ENCODE data around the gene GJC3. TPM values are rescaled to one million over a fixed set of nuclear protein-coding genes. Genes with fewer than 3 reads are reported as not detected.

Gene GJC3
- total and polyA plus RNA-seq, 2 donors from 2014 or later = 0.73 TPM; not detected in 1

GRCh38 chr7:99881370-99881769, 48.0 kb downstream of the GJC3 start:
- Histone ChIP-seq H3K9ac (ENCODE audit: low read length in 3 of 3) (no peak overlapping the region), H3K9me3 (ENCODE audit: control insufficient read depth in 2 of 3, insufficient read depth in 1 of 3, low read length in 3 of 3) (no peaks in the 10 kb centered on the region), H3K27me3 (ENCODE audit: control insufficient read depth, insufficient read depth, low read length) (no peaks in the 10 kb centered on the region), H3K27ac (ENCODE audit: low read depth in 2 of 2, low read length in 2 of 2) (no peak overlapping the region), H3K4me3 (ENCODE audit: low read length in 3 of 3) (no peak overlapping the region), H3K4me1 (ENCODE audit: control insufficient read depth in 2 of 3, insufficient read depth in 2 of 3, low read depth in 1 of 3, low read length in 3 of 3) (no peaks in the 10 kb centered on the region), H3K36me3 (ENCODE audit: control insufficient read depth in 2 of 3, insufficient read depth in 3 of 3, low read length in 3 of 3) (no peaks in the 10 kb centered on the region)
- no peak for TF ChIP-seq CTCF (IDR thresholded peaks at IDR 0.05; ENCODE audit: borderline replicate concordance, extremely low read depth, insufficient read depth)
- intact Hi-C loops (cut with DNase I) = no loop called here
- DNase-seq = no peak
- FAIRE-seq = no peak

- no peak for TF ChIP-seq CTCF (IDR thresholded peaks at IDR 0.05; ENCODE audit: borderline replicate concordance, extremely low read depth, insufficient read depth)
- Histone ChIP-seq H3K27ac (ENCODE audit: low read depth in 2 of 2, low read length in 2 of 2) (no peak within 1 kb of the TSS), H3K4me1 (ENCODE audit: control insufficient read depth in 2 of 3, insufficient read depth in 2 of 3, low read depth in 1 of 3, low read length in 3 of 3) (no peaks in the 10 kb centered on the region), H3K4me3 (ENCODE audit: low read length in 3 of 3) (no peak within 1 kb of the TSS), H3K9ac (ENCODE audit: low read length in 3 of 3) (no peak within 1 kb of the TSS), H3K9me3 (ENCODE audit: control insufficient read depth in 2 of 3, insufficient read depth in 1 of 3, low read length in 3 of 3) (no peaks in the 10 kb centered on the region), H3K36me3 (ENCODE audit: control insufficient read depth in 2 of 3, insufficient read depth in 3 of 3, low read length in 3 of 3) (no peaks in the 10 kb centered on the region), H3K27me3 (ENCODE audit: control insufficient read depth, insufficient read depth, low read length) (no peaks in the 10 kb centered on the region)
- DNase-seq = no peak
- intact Hi-C loops (cut with DNase I) = no loop called here
- FAIRE-seq = no peak
Measured at GRCh38 chr7:99876933-99877332, 52.5 kb downstream of the GJC3 start, which contains the start of gene OR2AE1. TSS of gene OR2AE1 (minus strand) at chr7:99877033. CDS start at chr7:99877033, 0 bp downstream.

GRCh38 chr7:99876491-99876890, 52.9 kb downstream of the GJC3 start:
- Histone ChIP-seq H3K4me1 (ENCODE audit: control insufficient read depth in 2 of 3, insufficient read depth in 2 of 3, low read depth in 1 of 3, low read length in 3 of 3) (no peaks in the 10 kb centered on the region), H3K27ac (ENCODE audit: low read depth in 2 of 2, low read length in 2 of 2) (no peak overlapping the region), H3K4me3 (ENCODE audit: low read length in 3 of 3) (no peak overlapping the region), H3K27me3 (ENCODE audit: control insufficient read depth, insufficient read depth, low read length) (no peaks in the 10 kb centered on the region), H3K9me3 (ENCODE audit: control insufficient read depth in 2 of 3, insufficient read depth in 1 of 3, low read length in 3 of 3) (no peaks in the 10 kb centered on the region), H3K36me3 (ENCODE audit: control insufficient read depth in 2 of 3, insufficient read depth in 3 of 3, low read length in 3 of 3) (no peaks in the 10 kb centered on the region), H3K9ac (ENCODE audit: low read length in 3 of 3) (no peak overlapping the region)
- no peak for TF ChIP-seq CTCF (IDR thresholded peaks at IDR 0.05; ENCODE audit: borderline replicate concordance, extremely low read depth, insufficient read depth)
- DNase-seq (no peak), FAIRE-seq (no peak)
- intact Hi-C loops (cut with DNase I) = no loop called here

Other genes starting within 250 kb of the GJC3 start
- 13.5 TPM for gene CYP3A5, start 249.6 kb downstream of the GJC3 start, total RNA-seq
- 7.6 TPM for gene CYP3A5, start 249.6 kb downstream of the GJC3 start, polyA plus RNA-seq (ENCODE audit: insufficient read depth, low read depth, low replicate concordance)
- gene CYP3A7, start 194.4 kb downstream of the GJC3 start, total RNA-seq = not detected
- 0.69 TPM for gene CYP3A7, start 194.4 kb downstream of the GJC3 start, polyA plus RNA-seq (ENCODE audit: insufficient read depth, low read depth, low replicate concordance)
- gene CYP3A4, start 145.4 kb downstream of the GJC3 start, total RNA-seq = not detected
- gene CYP3A4, start 145.4 kb downstream of the GJC3 start, polyA plus RNA-seq (ENCODE audit: insufficient read depth, low read depth, low replicate concordance) = 0.37 TPM
- gene CYP3A43, start 101.6 kb downstream of the GJC3 start, total RNA-seq = 0.16 TPM
- not detected for gene CYP3A43, start 101.6 kb downstream of the GJC3 start, polyA plus RNA-seq (ENCODE audit: insufficient read depth, low read depth, low replicate concordance)
- not detected for gene OR2AE1, start 52.6 kb downstream of the GJC3 start, total RNA-seq
- gene OR2AE1, start 52.6 kb downstream of the GJC3 start, polyA plus RNA-seq (ENCODE audit: insufficient read depth, low read depth, low replicate concordance) = not detected
- 30.9 TPM for gene TRIM4, start 10.1 kb downstream of the GJC3 start, total RNA-seq
- 15.4 TPM for gene TRIM4, start 10.1 kb downstream of the GJC3 start, polyA plus RNA-seq (ENCODE audit: insufficient read depth, low read depth, low replicate concordance)
- gene AZGP1, start 46.4 kb upstream of the GJC3 start, total RNA-seq = 10.0 TPM
- 198 TPM for gene AZGP1, start 46.4 kb upstream of the GJC3 start, polyA plus RNA-seq (ENCODE audit: insufficient read depth, low read depth, low replicate concordance)
- gene ZKSCAN1, start 86.0 kb upstream of the GJC3 start, total RNA-seq = 76.6 TPM
- gene ZKSCAN1, start 86.0 kb upstream of the GJC3 start, polyA plus RNA-seq (ENCODE audit: insufficient read depth, low read depth, low replicate concordance) = 7.7 TPM
- gene ZSCAN21, start 120.2 kb upstream of the GJC3 start, total RNA-seq = 12.4 TPM
- 10.8 TPM for gene ZSCAN21, start 120.2 kb upstream of the GJC3 start, polyA plus RNA-seq (ENCODE audit: insufficient read depth, low read depth, low replicate concordance)
- 30.8 TPM for gene ZNF3, start 152.1 kb upstream of the GJC3 start, total RNA-seq
- gene ZNF3, start 152.1 kb upstream of the GJC3 start, polyA plus RNA-seq (ENCODE audit: insufficient read depth, low read depth, low replicate concordance) = 15.8 TPM
- 89.1 TPM for gene COPS6, start 159.3 kb upstream of the GJC3 start, total RNA-seq
- gene COPS6, start 159.3 kb upstream of the GJC3 start, polyA plus RNA-seq (ENCODE audit: insufficient read depth, low read depth, low replicate concordance) = 166 TPM
- 47.2 TPM for gene MCM7, start 171.8 kb upstream of the GJC3 start, total RNA-seq
- gene MCM7, start 171.8 kb upstream of the GJC3 start, polyA plus RNA-seq (ENCODE audit: insufficient read depth, low read depth, low replicate concordance) = 21.0 TPM
- gene AP4M1, start 172.0 kb upstream of the GJC3 start, total RNA-seq = 22.8 TPM
- 16.4 TPM for gene AP4M1, start 172.0 kb upstream of the GJC3 start, polyA plus RNA-seq (ENCODE audit: insufficient read depth, low read depth, low replicate concordance)
- gene TAF6, start 189.7 kb upstream of the GJC3 start, total RNA-seq = 62.7 TPM
- 41.3 TPM for gene TAF6, start 189.7 kb upstream of the GJC3 start, polyA plus RNA-seq (ENCODE audit: insufficient read depth, low read depth, low replicate concordance)
- gene CNPY4, start 190.0 kb upstream of the GJC3 start, total RNA-seq = 11.6 TPM
- 22.0 TPM for gene CNPY4, start 190.0 kb upstream of the GJC3 start, polyA plus RNA-seq (ENCODE audit: insufficient read depth, low read depth, low replicate concordance)
- 2.4 TPM for gene MBLAC1, start 197.3 kb upstream of the GJC3 start, total RNA-seq
- 3.7 TPM for gene MBLAC1, start 197.3 kb upstream of the GJC3 start, polyA plus RNA-seq (ENCODE audit: insufficient read depth, low read depth, low replicate concordance)
- gene LAMTOR4, start 219.3 kb upstream of the GJC3 start, total RNA-seq = 122 TPM
- 470 TPM for gene LAMTOR4, start 219.3 kb upstream of the GJC3 start, polyA plus RNA-seq (ENCODE audit: insufficient read depth, low read depth, low replicate concordance)
- 27.1 TPM for gene TRAPPC14, start 229.1 kb upstream of the GJC3 start, total RNA-seq
- gene TRAPPC14, start 229.1 kb upstream of the GJC3 start, polyA plus RNA-seq (ENCODE audit: insufficient read depth, low read depth, low replicate concordance) = 14.8 TPM
- gene GAL3ST4, start 239.0 kb upstream of the GJC3 start, total RNA-seq = 3.2 TPM
- 1.2 TPM for gene GAL3ST4, start 239.0 kb upstream of the GJC3 start, polyA plus RNA-seq (ENCODE audit: insufficient read depth, low read depth, low replicate concordance)
- 1.8 TPM for gene GPC2, start 247.8 kb upstream of the GJC3 start, total RNA-seq
- 0.73 TPM for gene GPC2, start 247.8 kb upstream of the GJC3 start, polyA plus RNA-seq (ENCODE audit: insufficient read depth, low read depth, low replicate concordance)
- 3.7 TPM for gene STAG3, start 248.3 kb upstream of the GJC3 start, total RNA-seq
- gene STAG3, start 248.3 kb upstream of the GJC3 start, polyA plus RNA-seq (ENCODE audit: insufficient read depth, low read depth, low replicate concordance) = 3.4 TPM